HepG2 (cell line): ENCODE measurements around the gene TRIM69. TPM values are rescaled to one million over a fixed set of nuclear protein-coding genes. Genes with fewer than 3 reads are reported as not detected.

ENCODE experiments used
- CREB1 ChIP-seq, 2 experiments: fragments of 450-650 bp in 1 of 2; IDR thresholded peaks; 2 replicates each; pipeline ENCODE4 v1.6.1; 2016 to 2017; ENCODE audit warnings: control low read depth in 1 of 2, mild to moderate bottlenecking in 1 of 2, missing compliant biosample characterization in 1 of 2, missing genetic modification characterization in 1 of 2
- ELF3 ChIP-seq: IDR thresholded peaks from 2 replicates; pipeline ENCODE4 v1.6.1; 2016; ENCODE audit warnings: missing genetic modification reagents, missing compliant biosample characterization
- GATAD2A ChIP-seq: IDR thresholded peaks from 2 replicates; pipeline ENCODE4 v1.6.1; 2016
- HNRNPK ChIP-seq: fragments of 200-400 bp; formaldehyde crosslinking; IDR thresholded peaks from 2 replicates; pipeline ENCODE4 v1.6.1; 2018; ENCODE audit warnings: low read length, low read depth, moderate library complexity, mild to moderate bottlenecking; ENCODE audit not compliant: poor library complexity, severe bottlenecking
- HOXA5 ChIP-seq: sonication (generic); formaldehyde crosslinking; IDR thresholded peaks from 2 replicates; pipeline ENCODE4 v1.4.0; 2020; ENCODE audit warnings: missing genetic modification reagents
- MAX ChIP-seq: IDR thresholded peaks from 2 replicates; pipeline ENCODE4 v1.6.1; 2012; ENCODE audit warnings: inconsistent platforms
- NFYB ChIP-seq: sonication (generic); formaldehyde crosslinking; IDR thresholded peaks from 2 replicates; pipeline ENCODE4 v1.4.0; 2020; ENCODE audit warnings: missing genetic modification reagents
- PAXIP1 ChIP-seq: sonication (generic); formaldehyde crosslinking; conservative IDR thresholded peaks from 2 replicates; pipeline ENCODE4 v1.4.0; 2020; ENCODE audit warnings: mild to moderate bottlenecking, missing genetic modification reagents, moderate library complexity
- RXRB ChIP-seq: IDR thresholded peaks from 2 replicates; pipeline ENCODE4 v1.6.1; 2016; ENCODE audit warnings: borderline replicate concordance, missing genetic modification reagents, missing compliant biosample characterization
- TBX3 ChIP-seq: fragments of 450-650 bp; IDR thresholded peaks from 2 replicates; pipeline ENCODE4 v1.6.1; 2017; ENCODE audit warnings: antibody characterized with exemption, mild to moderate bottlenecking, inconsistent platforms, borderline replicate concordance
- THRA ChIP-seq: sonication (generic); formaldehyde crosslinking; IDR thresholded peaks from 2 replicates; pipeline ENCODE4 v1.4.0; 2020; ENCODE audit warnings: missing genetic modification reagents, borderline replicate concordance
- ZMYM3 ChIP-seq: sonication (generic); formaldehyde crosslinking; IDR thresholded peaks from 2 replicates; pipeline ENCODE4 v1.5.1; 2020; ENCODE audit warnings: mild to moderate bottlenecking, missing genetic modification reagents
- ZNF224 ChIP-seq: sonication (generic); formaldehyde crosslinking; IDR thresholded peaks from 2 replicates; pipeline ENCODE4 v1.5.0; 2020; ENCODE audit warnings: mild to moderate bottlenecking, missing genetic modification reagents
- ZNF580 ChIP-seq: IDR thresholded peaks from 2 replicates; pipeline ENCODE4 v1.6.1; 2016; ENCODE audit warnings: low read depth, borderline replicate concordance
- ZNF609 ChIP-seq: sonication (generic); formaldehyde crosslinking; IDR thresholded peaks from 2 replicates; pipeline ENCODE4 v1.4.0; 2020; ENCODE audit warnings: mild to moderate bottlenecking, missing genetic modification reagents, borderline replicate concordance
- ZNF616 ChIP-seq: sonication (generic); formaldehyde crosslinking; IDR thresholded peaks from 2 replicates; pipeline ENCODE4 v1.5.0; 2020; ENCODE audit warnings: low read depth, mild to moderate bottlenecking, missing genetic modification reagents
- ZNF788 ChIP-seq: sonication (generic); formaldehyde crosslinking; IDR thresholded peaks from 2 replicates; pipeline ENCODE4 v1.5.0; 2020; ENCODE audit warnings: mild to moderate bottlenecking, missing genetic modification reagents, borderline replicate concordance
- ZNF841 ChIP-seq: sonication (generic); formaldehyde crosslinking; IDR thresholded peaks from 2 replicates; pipeline ENCODE4 v1.8.1; 2023; ENCODE audit warnings: missing genetic modification reagents, borderline replicate concordance
- ZSCAN9 ChIP-seq: IDR thresholded peaks from 2 replicates; pipeline ENCODE4 v1.6.1; 2016; ENCODE audit warnings: borderline replicate concordance
- polyA plus RNA-seq, 8 experiments: library from polyadenylated mRNA; depleted of rRNA in 3 of 8; stranded (reverse) in 7 of 8; unstranded in 1 of 8; fragments of >200 nt; fragmentation: Illumina TruSeq in 4 of 8; extraction: Trizol in 4 of 8; gene quantifications; 2 replicates each; pipeline versions ENCODE4 v1.2.1 to v1.2.3, GENCODE V29; 2011 to 2016; ENCODE audit warnings: low read depth in 4 of 8, missing spikeins in 1 of 8, mixed read lengths in 1 of 8; ENCODE audit not compliant: insufficient read depth in 1 of 8
- total RNA-seq, 5 experiments: library from RNA; depleted of rRNA; stranded (reverse); fragments of >200 nt; fragmentation: Illumina TruSeq; extraction: Trizol; gene quantifications; 2 replicates each; pipeline ENCODE4 v1.2.3, GENCODE V29; 2016; ENCODE audit warnings: low read depth in 1 of 5

Gene TRIM69
- total and polyA plus RNA-seq, 2 of the 13 experiments (the other 11 are each of a cell fraction or from before 2014, with no cell fraction given): 2.6 to 3.2 TPM

- 0 out of 2 replicates have a peak, but pooled peaks have one; percentile 25 for TF ChIP-seq ZSCAN9 (CRISPR knock-in tag)
- TF ChIP-seq THRA (CRISPR knock-in tag): no peak; the same call in 1 of the 2 replicates
- TF ChIP-seq NFYB (CRISPR knock-in tag): 0 out of 2 replicates have a peak, but pooled peaks have one; percentile 22
- peak; percentile 56; the same call in 1 of the 2 replicates for TF ChIP-seq MAX
- TF ChIP-seq PAXIP1 (CRISPR knock-in tag): peak; percentile 95
- no peak for TF ChIP-seq CREB1 (IDR thresholded peaks at IDR 0.05)
- TF ChIP-seq CREB1 (CRISPR knock-in tag; IDR thresholded peaks at IDR 0.05): peak; percentile 65
- no peak for TF ChIP-seq HNRNPK
- peak; percentile 84 for TF ChIP-seq RXRB
- TF ChIP-seq ZNF609 (CRISPR knock-in tag): peak; percentile 82; the same call in 1 of the 2 replicates
- no peak for TF ChIP-seq ZNF616
- TF ChIP-seq ZMYM3 (CRISPR knock-in tag): peak; percentile 51; the same call in 1 of the 2 replicates
- TF ChIP-seq ZNF580 (CRISPR knock-in tag): peak; percentile 65; the same call in 1 of the 2 replicates
- TF ChIP-seq HOXA5: peak; percentile 65; the same call in 1 of the 2 replicates
- peak; percentile 83; the same call in 1 of the 2 replicates for TF ChIP-seq ZNF788 (CRISPR knock-in tag)
- TF ChIP-seq ELF3 (CRISPR knock-in tag): peak; percentile 85
- no peak for TF ChIP-seq ZNF841
- TF ChIP-seq ZNF224: no peak
- peak; percentile 48; the same call in 1 of the 2 replicates for TF ChIP-seq TBX3
- peak; percentile 92 for TF ChIP-seq GATAD2A (CRISPR knock-in tag)
Observed at GRCh38 chr15:44812029-44812517, 75.7 kb downstream of the TRIM69 start (continued).
